Stomach (tissue), 4 donors: ENCODE data around the gene TMEM225B.

Experiments used
- POLR2A ChIP-seq, 4 donors: fragments of 450-650 bp; IDR thresholded peaks; one replicate each; pipeline ENCODE4 v1.6.1; 2016; ENCODE audit warnings: antibody characterized with exemption in 4 of 4, control low read depth in 2 of 4, mild to moderate bottlenecking in 1 of 4, moderate library complexity in 1 of 4
- POLR2AphosphoS5 ChIP-seq, 3 donors: sonication (generic); formaldehyde crosslinking; IDR thresholded peaks; one replicate each; pipeline ENCODE4 v1.6.1; 2016; ENCODE audit warnings: antibody characterized with exemption in 3 of 3
- TF ChIP-seq, protein P1 (sequence below), 7 experiments: fragments of 450-650 bp in 4 of 7; fragments of 200-600 bp in 3 of 7; sonication (generic) in 3 of 7; IDR thresholded peaks; one replicate each; pipeline ENCODE4 v1.5.1; 2016 to 2019; ENCODE audit warnings: antibody characterized with exemption in 7 of 7, control low read depth in 2 of 7, mild to moderate bottlenecking in 1 of 7

DNA sequence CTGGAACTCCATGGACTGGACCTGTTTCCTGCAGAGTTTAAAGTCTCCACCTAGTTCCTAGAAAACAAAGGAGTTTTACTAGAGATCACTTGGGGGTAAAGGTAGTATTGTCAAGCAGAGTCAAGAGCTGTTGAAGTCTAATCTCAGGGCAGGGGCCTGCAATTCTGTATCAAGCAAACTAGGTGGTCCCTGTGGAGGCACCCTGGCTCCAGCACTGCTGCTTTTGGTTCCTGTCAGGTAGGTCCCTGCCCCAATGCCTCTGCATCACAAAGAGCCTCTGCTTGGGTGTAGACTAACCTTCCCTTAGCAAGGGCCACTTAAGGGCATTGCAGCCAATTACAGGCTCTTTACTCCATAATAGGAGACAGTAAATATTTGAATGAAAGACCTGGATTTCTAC lies 41.2 kb downstream of the TMEM225B start:
- TF ChIP-seq POLR2AphosphoS5 (IDR thresholded peaks at IDR 0.05) (no peak), POLR2A (IDR thresholded peaks at IDR 0.05) (no peak)
- TF ChIP-seq, protein P1, sequence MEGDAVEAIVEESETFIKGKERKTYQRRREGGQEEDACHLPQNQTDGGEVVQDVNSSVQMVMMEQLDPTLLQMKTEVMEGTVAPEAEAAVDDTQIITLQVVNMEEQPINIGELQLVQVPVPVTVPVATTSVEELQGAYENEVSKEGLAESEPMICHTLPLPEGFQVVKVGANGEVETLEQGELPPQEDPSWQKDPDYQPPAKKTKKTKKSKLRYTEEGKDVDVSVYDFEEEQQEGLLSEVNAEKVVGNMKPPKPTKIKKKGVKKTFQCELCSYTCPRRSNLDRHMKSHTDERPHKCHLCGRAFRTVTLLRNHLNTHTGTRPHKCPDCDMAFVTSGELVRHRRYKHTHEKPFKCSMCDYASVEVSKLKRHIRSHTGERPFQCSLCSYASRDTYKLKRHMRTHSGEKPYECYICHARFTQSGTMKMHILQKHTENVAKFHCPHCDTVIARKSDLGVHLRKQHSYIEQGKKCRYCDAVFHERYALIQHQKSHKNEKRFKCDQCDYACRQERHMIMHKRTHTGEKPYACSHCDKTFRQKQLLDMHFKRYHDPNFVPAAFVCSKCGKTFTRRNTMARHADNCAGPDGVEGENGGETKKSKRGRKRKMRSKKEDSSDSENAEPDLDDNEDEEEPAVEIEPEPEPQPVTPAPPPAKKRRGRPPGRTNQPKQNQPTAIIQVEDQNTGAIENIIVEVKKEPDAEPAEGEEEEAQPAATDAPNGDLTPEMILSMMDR (IDR thresholded peaks at IDR 0.05): no peak
